Measurements from ENCODE around the gene NASP.

The NASP gene

GRCh38 chr1:45583666-45584350, at the start of gene NASP:
Gene NASP, plus strand, starts transcription at chr1:45584041. Its CDS starts 106 bp downstream, at chr1:45584147.
- peaks cover 13% of the 10 kb centered on the region for H3K4me1 ChIP-seq
- in situ Hi-C loops (cut with MboI; ENCODE audit: low sequenced_read_pairs) = no loop called here
- DNase-seq (ENCODE audit: low spot score in 2 of 2) = peak; percentile 72 to 94
- H3K27me3 ChIP-seq (ENCODE audit: low read depth) = no peaks in the 10 kb centered on the region
- no peaks in the 10 kb centered on the region for H3K9me3 ChIP-seq
- H3K36me3 ChIP-seq (replicated peaks) = peaks cover 6% of the 10 kb centered on the region
- peak within 1 kb of the TSS; percentile 99 for H3K4me3 ChIP-seq

GRCh38 chr1:45535988-45536766, 47.7 kb upstream of the NASP start:
- H3K9me3 ChIP-seq = no peaks in the 10 kb centered on the region

GRCh38 chr1:45536886-45537285, 47.0 kb upstream of the NASP start:
- H3K27me3 ChIP-seq (ENCODE audit: low read depth) = no peaks in the 10 kb centered on the region
- in situ Hi-C loops (cut with MboI; ENCODE audit: low sequenced_read_pairs) = no loop called here
- DNase-seq (ENCODE audit: low spot score in 2 of 2) = no peak
- no peaks in the 10 kb centered on the region for H3K36me3 ChIP-seq (replicated peaks)
- no peaks in the 10 kb centered on the region for H3K9me3 ChIP-seq
- no peaks in the 10 kb centered on the region; the same call in 1 of the 2 replicates for H3K4me1 ChIP-seq
- H3K4me3 ChIP-seq = no peak overlapping the region

More at GRCh38 chr1:45535988-45536766, 47.7 kb upstream of the NASP start:
- in situ Hi-C loops (cut with MboI; ENCODE audit: low sequenced_read_pairs) = no loop called here
- H3K4me3 ChIP-seq = no peak overlapping the region
- H3K4me1 ChIP-seq = no peaks in the 10 kb centered on the region; the same call in 1 of the 2 replicates
- H3K36me3 ChIP-seq (replicated peaks) = no peaks in the 10 kb centered on the region
- H3K27me3 ChIP-seq (ENCODE audit: low read depth) = no peaks in the 10 kb centered on the region
- DNase-seq (ENCODE audit: low spot score in 2 of 2) = no peak

- H3K4me1 ChIP-seq = peaks cover 3% of the 10 kb centered on the region; the same call in 1 of the 2 replicates
- no peak overlapping the region for H3K4me3 ChIP-seq
- no peak for DNase-seq (ENCODE audit: low spot score in 2 of 2)
- H3K27me3 ChIP-seq (ENCODE audit: low read depth) = no peaks in the 10 kb centered on the region
- no peaks in the 10 kb centered on the region for H3K36me3 ChIP-seq (replicated peaks)
- H3K9me3 ChIP-seq = no peaks in the 10 kb centered on the region
- in situ Hi-C loops (cut with MboI; ENCODE audit: low sequenced_read_pairs) = no loop called here
Measured at GRCh38 chr1:45541193-45541592, 42.6 kb upstream of the NASP start.

- in situ Hi-C loops (cut with MboI; ENCODE audit: low sequenced_read_pairs) = no loop called here
- Histone ChIP-seq H3K27me3 (ENCODE audit: low read depth) (no peaks in the 10 kb centered on the region), H3K36me3 (replicated peaks) (no peaks in the 10 kb centered on the region), H3K9me3 (no peaks in the 10 kb centered on the region), H3K4me1 (peaks cover 3% of the 10 kb centered on the region; the same call in 1 of the 2 replicates), H3K4me3 (no peak overlapping the region)
- no peak for DNase-seq (ENCODE audit: low spot score in 2 of 2)
Measured at GRCh38 chr1:45542591-45542990, 41.2 kb upstream of the NASP start.

- Histone ChIP-seq H3K36me3 (replicated peaks) (no peaks in the 10 kb centered on the region), H3K4me3 (no peak overlapping the region), H3K27me3 (ENCODE audit: low read depth) (no peaks in the 10 kb centered on the region), H3K9me3 (no peaks in the 10 kb centered on the region), H3K4me1 (peaks cover 3% of the 10 kb centered on the region; the same call in 1 of the 2 replicates)
- in situ Hi-C loops (cut with MboI; ENCODE audit: low sequenced_read_pairs) = no loop called here
- no peak for DNase-seq (ENCODE audit: low spot score in 2 of 2)
Measured at GRCh38 chr1:45543581-45544417, 40.0 kb upstream of the NASP start.

- Histone ChIP-seq H3K4me3 (no peak overlapping the region), H3K27me3 (ENCODE audit: low read depth) (no peaks in the 10 kb centered on the region), H3K9me3 (no peaks in the 10 kb centered on the region), H3K36me3 (replicated peaks) (no peaks in the 10 kb centered on the region), H3K4me1 (peaks cover 3% of the 10 kb centered on the region; the same call in 1 of the 2 replicates)
- DNase-seq (ENCODE audit: low spot score in 2 of 2) = no peak
- in situ Hi-C loops (cut with MboI; ENCODE audit: low sequenced_read_pairs) = no loop called here
Measured at GRCh38 chr1:45544530-45544929, 39.3 kb upstream of the NASP start.

GRCh38 chr1:45545019-45545493, 38.8 kb upstream of the NASP start:
- Histone ChIP-seq H3K4me1 (peaks cover 5% of the 10 kb centered on the region; the same call in 1 of the 2 replicates), H3K36me3 (replicated peaks) (no peaks in the 10 kb centered on the region), H3K4me3 (no peak overlapping the region), H3K27me3 (ENCODE audit: low read depth) (no peaks in the 10 kb centered on the region), H3K9me3 (no peaks in the 10 kb centered on the region)
- in situ Hi-C loops (cut with MboI; ENCODE audit: low sequenced_read_pairs) = no loop called here
- no peak for DNase-seq (ENCODE audit: low spot score in 2 of 2)

- Histone ChIP-seq H3K4me3 (no peak overlapping the region), H3K4me1 (peaks cover 10% of the 10 kb centered on the region), H3K36me3 (replicated peaks) (no peaks in the 10 kb centered on the region), H3K9me3 (no peaks in the 10 kb centered on the region), H3K27me3 (ENCODE audit: low read depth) (no peaks in the 10 kb centered on the region)
- in situ Hi-C loops (cut with MboI; ENCODE audit: low sequenced_read_pairs) = no loop called here
- no peak for DNase-seq (ENCODE audit: low spot score in 2 of 2)
Measured at GRCh38 chr1:45545553-45546310, 38.1 kb upstream of the NASP start.

GRCh38 chr1:45550401-45551351, 33.2 kb upstream of the NASP start, which contains the start of gene AKR1A1:
Gene AKR1A1, plus strand, starts transcription at chr1:45550826. Its CDS starts 10,969 bp downstream, at chr1:45561795.
- Histone ChIP-seq H3K9me3 (no peaks in the 10 kb centered on the region), H3K27me3 (ENCODE audit: low read depth) (no peaks in the 10 kb centered on the region), H3K4me3 (peak within 1 kb of the TSS; percentile 71), H3K4me1 (peaks cover 19% of the 10 kb centered on the region), H3K36me3 (replicated peaks) (peaks cover 36% of the 10 kb centered on the region)
- in situ Hi-C loops (cut with MboI; ENCODE audit: low sequenced_read_pairs) = no loop called here
- DNase-seq (ENCODE audit: low spot score in 2 of 2) = peak; percentile 89 to 95

GRCh38 chr1:45551684-45552083, 32.2 kb upstream of the NASP start:
- no peaks in the 10 kb centered on the region for H3K27me3 ChIP-seq (ENCODE audit: low read depth)
- peak overlapping the region; percentile 71 for H3K4me3 ChIP-seq
- peaks cover 46% of the 10 kb centered on the region for H3K36me3 ChIP-seq (replicated peaks)
- DNase-seq (ENCODE audit: low spot score in 2 of 2) = no peak
- in situ Hi-C loops (cut with MboI; ENCODE audit: low sequenced_read_pairs) = no loop called here
- H3K4me1 ChIP-seq = peaks cover 21% of the 10 kb centered on the region
- no peaks in the 10 kb centered on the region for H3K9me3 ChIP-seq

- H3K4me3 ChIP-seq = peak overlapping the region; percentile 7; the same call in 1 of the 2 replicates
- in situ Hi-C loops (cut with MboI; ENCODE audit: low sequenced_read_pairs) = no loop called here
- no peaks in the 10 kb centered on the region for H3K9me3 ChIP-seq
- H3K36me3 ChIP-seq (replicated peaks) = peaks cover 48% of the 10 kb centered on the region
- DNase-seq (ENCODE audit: low spot score in 2 of 2) = no peak
- H3K27me3 ChIP-seq (ENCODE audit: low read depth) = no peaks in the 10 kb centered on the region
- peaks cover 21% of the 10 kb centered on the region for H3K4me1 ChIP-seq
Measured at GRCh38 chr1:45552331-45552730, 31.5 kb upstream of the NASP start.

Measured in HAP-1 (cell line).